CD4-positive, alpha-beta T cell treated with Interleukin-15 for 4 hours (primary cell): ENCODE measurements around the gene LRCH4.

Source experiments
- DNase-seq: peaks from one replicate; pipeline ENCODE4 v3.0.0-alpha.2; 2020; ENCODE audit warnings: low spot score

The LRCH4 gene

DNA sequence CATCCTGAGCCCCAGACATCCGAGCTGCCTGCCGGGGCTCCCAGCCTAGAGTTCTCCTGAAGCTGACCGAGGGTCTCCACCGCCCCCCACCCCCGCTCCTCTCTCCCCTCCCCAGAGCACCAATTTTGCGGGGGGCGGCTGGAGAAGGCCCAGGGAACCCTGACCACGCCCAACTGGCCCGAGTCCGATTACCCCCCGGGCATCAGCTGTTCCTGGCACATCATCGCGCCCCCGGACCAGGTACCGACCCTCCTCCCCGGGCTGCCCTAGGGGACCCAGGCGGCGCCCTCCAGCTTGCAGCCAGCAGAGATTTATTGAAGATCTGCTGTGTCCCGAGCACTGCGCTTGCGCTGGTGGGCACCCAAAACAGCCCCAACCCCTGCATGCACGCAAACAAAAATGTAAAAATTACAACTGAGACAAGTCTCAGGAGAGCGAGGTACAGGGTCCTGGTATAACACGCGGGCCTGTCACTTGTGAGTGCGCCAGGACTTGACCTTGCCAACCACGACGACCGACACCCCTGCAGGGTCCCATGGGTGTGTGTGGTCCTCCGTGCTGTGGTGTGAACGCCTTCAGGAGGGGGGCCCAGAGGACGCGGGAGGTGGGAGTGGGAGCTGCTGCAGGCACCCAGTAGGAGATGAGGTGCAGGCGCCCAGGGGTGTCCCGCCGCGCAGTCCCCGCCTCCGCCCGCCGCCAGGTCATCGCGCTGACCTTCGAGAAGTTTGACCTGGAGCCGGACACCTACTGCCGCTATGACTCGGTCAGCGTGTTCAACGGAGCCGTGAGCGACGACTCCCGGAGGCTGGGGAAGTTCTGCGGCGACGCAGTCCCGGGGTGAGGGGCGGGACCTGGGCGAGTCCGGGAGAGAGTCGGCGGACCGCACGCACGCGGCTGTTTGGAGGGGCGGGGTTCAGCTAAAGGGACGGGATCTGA lies 19.3 kb upstream of the LRCH4 start:
- DNase-seq: peak; percentile 12

DNA sequence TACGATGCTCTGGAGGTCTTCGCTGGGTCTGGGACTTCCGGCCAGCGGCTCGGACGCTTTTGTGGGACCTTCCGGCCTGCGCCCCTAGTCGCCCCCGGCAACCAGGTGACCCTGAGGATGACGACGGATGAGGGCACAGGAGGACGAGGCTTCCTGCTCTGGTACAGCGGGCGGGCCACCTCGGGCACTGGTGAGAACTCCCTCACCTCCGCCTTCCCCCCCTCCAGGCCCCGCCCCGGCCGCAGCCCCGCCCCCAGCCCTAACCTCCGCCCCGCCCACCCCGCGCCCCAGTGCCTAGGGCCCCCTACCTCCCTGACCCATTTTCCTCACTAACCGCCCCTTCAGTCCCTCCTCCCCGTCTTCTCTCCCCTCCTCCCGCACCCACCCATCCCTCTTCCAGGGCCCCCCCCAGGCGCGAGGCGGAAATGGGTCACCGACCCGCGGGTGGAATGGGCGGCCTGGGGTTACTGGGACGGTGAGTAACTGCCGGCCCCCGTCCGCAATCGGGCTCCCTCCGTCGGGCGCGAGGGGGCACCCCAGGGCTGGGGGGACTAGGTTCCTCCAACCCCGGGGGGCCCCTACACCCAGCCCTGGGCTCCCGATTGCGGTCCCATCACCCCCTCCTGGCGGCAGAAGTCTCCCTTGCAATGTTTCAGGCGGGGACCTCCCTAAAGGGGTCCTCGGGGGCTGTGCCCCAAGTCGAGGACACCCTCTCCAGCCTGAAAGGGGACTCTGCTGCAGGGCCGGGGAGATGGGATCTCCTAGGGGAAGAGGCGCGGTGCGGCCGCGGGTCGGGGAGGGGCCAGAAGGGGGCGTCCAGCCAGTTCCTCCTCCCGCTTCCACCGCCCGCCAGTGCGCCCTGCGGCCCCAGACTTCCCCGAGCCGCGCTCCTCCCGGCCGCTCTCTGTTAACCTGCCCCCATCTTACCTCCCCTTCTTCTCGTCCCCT lies 18.4 kb upstream of the LRCH4 start:
- DNase-seq: peak; percentile 80

DNA sequence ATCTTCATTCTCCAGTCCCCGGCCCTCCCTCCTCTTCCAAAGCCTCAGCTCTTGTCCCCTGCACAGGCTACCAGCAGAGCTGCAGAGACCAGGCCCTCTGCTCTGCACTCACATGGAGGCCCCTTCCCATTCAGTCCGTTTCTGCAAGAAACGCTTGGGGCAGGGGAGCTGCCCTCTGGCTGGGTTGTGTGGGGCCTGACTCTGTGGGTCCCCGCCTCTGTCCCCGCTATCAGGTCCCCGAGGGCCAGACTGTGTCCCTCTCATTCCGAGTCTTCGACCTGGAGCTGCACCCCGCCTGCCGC lies 17.7 kb upstream of the LRCH4 start:
- no peak for DNase-seq

DNA sequence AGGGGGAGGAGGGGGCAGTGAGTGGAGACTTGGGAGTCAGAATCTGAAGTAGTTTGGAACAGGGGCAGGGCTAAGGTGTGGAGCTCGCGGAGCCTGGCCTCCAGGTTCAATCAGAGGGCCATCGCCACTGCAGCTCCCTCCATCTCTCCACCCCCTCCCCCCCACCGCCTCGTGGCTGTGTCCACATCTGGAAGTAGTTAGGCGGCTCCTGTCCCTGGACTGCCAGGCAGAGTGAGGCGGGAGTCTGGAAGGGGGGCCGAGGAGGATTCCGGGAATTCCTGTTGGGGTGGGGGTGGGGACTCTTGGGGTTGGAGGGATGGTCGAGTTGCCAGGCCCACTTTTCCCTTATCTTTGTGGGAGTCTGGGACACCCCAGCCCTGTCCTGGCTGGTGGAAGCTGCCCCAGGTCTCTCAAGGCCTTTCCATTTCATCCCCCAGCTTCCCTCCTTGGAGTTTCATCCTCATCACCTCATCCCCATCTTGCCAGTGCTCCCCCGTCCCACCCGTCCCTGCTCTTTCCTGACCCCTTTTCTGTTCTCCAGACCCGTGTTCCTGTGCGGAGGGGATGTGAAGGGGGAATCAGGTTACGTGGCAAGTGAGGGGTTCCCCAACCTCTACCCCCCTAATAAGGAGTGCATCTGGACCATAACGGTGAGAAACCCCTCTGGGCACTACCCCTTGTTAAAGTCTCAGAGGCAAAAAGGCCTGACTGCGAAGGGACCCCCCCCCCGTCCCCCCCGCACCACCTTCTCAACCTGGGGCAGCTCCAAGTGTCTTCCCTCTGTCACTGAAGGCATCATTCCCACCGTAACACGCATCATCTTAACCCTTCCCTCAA lies 17.2 kb upstream of the LRCH4 start:
- no peak for DNase-seq

DNA sequence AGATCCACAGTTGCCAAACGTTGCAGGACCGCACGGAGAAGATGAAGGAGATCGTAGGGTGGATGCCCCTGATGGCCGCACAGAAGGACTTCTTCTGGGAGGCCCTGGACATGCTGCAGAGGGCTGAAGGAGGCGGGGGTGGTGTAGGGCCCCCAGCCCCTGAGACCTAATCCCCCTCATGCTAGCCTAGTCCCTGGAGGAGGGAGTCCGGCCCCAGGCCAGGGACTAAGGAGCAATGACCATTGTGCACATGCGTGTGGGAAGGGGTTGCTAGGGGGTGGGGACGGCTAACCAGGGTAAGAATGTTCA lies 14.8 kb upstream of the LRCH4 start:
- DNase-seq: no peak

DNA sequence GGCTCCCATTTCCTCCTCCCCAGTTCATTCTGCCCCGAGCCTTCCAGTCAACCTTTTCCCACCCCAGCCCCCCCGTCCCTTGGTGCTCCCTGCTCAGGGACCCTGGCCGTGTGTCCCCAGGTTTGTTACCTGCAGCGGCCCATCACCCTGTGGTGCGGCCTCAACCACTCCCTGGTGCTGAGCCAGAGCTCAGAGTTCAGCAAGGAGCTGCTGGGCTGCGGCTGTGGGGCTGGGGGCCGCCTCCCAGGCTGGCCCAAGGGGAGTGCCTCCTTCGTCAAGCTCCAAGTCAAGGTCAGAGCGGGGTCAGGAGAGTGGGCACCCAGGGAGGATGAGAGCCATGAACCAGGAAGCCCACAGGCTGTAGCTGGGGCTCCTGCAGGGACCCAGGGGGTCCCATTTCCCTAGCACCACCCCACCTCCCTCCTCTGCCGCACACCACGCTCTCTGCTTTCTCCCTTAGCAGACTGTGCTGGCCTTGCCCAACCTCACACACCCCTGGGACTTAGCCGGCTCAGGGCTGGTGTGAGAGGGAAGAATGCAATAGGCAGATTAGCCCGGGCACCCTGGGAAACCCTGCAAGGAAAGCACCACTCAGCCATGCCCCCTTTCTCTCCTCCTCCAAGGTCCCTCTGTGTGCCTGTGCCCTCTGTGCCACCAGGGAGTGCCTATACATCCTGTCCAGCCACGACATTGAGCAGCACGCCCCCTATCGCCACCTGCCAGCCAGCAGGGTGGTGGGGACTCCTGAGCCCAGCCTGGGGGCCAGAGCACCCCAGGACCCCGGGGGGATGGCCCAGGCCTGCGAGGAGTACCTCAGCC lies 14.2 kb upstream of the LRCH4 start:
- no peak for DNase-seq

DNA sequence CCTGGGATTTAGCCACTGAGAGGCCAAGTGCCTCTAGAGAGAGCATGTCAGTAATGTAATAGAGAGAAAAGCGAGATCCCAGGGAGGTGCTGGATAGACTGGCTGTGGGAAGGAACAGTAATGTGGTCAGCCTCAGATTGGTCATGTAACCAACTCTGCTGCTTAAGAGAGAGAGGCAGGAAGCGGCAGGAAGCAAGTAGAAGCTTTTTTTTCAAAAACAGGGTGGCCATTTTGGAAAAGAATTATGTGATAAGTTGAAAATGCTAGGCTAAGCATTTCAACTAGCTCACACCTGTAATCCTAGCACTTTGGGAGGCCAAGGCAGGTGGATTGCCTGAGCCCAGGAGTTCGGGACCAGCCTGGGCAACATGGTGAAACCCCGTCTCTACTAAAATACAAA lies 12.5 kb upstream of the LRCH4 start:
- no peak for DNase-seq

DNA sequence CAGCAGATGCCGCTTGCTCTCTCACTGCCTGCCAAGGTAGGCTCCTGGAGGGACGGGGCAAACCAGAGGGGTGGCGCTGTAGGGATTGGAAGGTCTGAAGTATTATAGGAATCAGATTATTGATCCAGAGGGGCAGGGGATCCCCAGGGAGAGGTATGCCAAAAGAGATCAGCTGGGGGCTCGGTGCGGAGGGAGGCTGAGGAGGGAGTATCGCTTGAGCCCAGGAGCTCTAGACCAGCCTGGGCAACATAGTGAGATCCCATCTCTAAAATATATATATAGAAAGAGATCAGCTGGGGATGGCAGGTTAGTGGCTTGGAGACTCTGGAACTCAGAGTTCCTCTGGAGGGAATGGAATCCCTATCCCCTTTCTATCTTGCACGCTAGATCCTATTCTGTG lies 9.3 kb upstream of the LRCH4 start:
- DNase-seq: no peak

DNA sequence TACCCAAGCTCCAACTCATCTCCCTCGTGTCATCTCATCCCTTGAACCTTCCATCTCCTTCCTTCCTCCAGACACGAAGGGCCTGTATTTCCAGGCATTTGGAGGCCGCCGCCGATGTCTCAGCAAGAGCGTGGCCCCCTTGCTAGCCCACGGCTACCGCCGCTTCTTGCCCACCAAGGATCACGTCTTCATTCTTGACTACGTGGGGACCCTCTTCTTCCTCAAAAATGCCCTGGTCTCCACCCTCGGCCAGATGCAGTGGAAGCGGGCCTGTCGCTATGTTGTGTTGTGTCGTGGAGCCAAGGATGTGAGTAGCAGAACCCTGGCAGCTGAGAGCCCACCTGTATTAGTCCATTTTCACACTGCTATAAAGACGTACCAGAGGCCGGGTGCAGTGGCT lies 5.7 kb upstream of the LRCH4 start:
- DNase-seq: no peak

DNA sequence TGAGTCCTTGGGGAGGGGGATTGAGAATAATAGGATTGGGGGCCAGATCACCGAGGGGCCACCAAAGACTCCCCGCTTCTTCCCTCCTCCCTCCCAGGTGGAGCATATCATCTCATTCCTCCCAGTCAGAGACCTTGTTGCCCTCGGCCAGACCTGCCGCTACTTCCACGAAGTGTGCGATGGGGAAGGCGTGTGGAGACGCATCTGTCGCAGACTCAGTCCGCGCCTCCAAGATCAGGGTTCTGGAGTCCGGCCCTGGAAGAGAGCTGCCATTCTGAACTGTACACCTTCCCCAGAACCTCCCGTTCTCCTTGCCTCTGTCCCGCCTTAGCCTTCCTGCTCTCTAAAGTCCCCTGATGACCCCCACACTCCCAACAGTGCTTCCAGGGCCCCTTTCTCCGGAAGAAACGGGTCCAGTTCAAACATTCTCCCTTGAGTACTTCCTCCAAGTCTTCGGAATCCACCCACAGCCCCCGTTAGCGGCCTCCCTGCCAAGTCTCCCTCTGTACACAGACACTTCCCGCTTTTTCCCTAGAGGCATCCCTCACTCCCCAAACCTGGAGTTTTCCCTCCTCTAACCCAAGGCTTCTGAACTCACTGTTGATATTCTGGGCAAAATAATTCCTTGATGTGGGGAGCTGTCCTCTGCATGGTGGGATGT lies 4.3 kb upstream of the LRCH4 start:
- DNase-seq: no peak

DNA sequence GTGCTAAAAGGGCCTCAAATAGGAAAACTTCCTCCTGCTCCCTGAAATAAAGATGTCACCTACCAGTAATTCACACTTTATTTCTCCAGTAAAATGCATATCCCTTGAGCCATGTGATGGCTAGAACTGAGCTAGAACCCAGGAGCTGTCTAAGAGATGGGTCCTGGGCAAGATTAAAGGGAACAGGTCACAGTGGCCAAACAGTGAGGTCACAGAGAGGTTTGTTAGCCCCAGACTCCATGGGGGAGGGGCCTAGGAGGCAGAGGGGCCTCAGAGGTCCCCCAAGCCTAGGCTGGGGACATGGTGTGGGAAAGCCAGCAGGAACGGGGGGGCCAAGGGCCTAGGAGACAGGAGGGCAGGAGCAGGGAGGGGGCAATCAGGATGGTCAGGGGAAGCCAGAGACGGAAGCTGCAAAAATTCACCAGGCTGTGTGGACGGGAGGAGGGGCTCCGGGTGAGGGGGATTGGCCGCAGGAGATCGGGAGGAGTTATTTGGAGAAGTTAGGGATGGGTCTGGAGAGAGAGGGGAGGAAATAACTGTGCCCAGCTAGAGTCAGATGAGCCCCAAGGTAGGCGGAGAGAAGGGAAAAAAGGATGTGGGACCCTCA lies 3.5 kb upstream of the LRCH4 start:
- no peak for DNase-seq

DNA sequence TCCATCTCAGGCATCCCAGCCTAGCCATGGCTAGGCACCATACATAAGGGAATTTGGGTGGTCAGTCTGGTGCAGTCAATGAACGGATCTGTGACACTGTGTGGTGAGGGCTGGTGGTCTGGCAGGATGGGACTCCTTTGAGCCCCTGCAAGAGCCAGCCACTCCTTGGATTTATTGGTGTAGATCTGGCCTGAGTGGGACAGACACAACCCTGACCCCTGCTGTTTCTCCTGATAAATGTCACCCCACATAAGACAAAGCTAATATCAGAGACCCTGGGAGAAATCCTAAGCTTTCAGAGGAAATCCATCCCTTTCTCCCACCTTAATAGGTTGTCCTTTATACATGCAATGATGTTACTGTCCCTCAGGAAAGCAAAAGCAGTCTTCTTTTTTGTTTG lies 2.5 kb upstream of the LRCH4 start:
- DNase-seq: peak; percentile 33

DNA sequence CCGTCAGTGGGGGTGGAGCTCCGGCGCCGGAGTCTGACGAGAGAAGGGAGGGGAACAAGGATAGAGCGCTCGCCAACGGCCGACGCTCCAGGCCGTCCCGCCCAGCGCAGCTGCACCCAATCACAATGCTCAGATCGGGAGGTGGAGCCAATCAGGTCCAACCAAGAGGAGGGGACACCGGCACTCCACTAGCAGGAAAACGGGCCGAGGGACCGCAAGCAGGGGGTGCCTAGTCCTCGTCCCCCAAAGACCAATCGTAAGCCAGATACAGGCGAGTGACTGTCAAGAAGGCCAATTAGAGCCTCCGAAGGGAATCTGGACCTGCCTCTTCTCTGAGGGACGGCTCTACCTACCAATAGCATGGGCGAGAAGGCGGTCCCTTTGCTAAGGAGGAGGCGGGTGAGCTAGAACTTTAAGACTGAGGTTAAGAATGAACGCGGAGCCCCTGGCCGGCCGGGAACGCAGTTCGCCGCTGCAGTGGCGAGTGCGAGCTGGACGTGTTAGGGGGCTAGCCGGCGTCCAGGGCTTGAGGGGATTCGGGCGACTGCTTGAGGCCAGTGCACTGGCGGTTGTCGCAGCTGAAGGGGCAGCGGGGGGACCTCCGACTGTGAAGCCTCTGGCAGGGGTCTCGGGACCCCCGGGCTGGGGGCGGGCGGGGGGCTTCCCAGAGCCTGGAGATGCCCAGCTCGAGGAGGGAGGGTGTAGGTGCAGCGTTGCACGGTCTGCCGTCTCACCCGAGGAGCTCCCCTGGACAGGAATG lies 517 bp upstream of the LRCH4 start, which contains the start of gene FBXO24:
Gene FBXO24 (plus strand): TSS at position 63 of the 760 bp plus-strand sequence. CDS start 298 bp downstream, at position 361.
- DNase-seq: peak; percentile 100

DNA sequence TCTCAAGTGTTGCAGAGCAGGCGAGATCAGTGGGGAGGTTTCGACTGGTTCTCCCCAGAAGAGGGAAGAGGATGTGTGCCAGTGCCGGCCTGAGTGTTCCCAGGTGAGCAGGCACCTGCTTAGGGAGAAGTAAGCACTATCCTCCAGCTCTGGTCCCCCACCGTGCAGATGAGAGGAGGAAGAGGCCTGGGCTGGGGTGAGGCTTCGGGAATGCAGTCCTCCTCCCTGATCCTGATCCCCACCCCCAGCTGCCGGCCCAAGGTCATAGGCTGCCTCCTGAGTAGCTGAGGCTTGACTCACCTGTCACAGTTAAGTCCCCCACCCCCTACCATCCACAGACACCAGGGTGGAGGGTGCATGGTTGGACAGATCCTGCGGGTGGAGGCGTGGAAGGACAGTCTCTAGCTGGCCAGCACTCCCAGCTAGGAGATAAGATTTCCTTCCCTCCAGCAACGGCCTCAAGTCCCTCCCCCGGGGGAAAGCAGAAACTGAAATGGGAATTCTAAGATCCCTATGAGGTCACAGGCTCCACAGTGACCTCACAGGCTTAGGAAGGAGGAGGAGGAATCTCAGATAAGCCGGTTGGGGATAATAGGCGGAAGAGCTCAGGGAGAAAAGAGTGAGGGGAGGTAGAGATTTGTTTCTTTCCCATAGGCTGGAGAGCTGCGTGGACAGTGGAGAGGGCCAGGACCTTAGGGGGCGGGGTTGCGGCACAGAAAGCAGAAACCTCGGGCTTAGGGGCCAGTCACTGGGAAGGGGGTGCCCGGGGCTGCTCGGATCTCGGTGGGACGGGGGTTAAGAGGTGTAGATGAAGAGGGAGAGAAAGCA lies 1.0 kb downstream of the LRCH4 start:
- no peak for DNase-seq

DNA sequence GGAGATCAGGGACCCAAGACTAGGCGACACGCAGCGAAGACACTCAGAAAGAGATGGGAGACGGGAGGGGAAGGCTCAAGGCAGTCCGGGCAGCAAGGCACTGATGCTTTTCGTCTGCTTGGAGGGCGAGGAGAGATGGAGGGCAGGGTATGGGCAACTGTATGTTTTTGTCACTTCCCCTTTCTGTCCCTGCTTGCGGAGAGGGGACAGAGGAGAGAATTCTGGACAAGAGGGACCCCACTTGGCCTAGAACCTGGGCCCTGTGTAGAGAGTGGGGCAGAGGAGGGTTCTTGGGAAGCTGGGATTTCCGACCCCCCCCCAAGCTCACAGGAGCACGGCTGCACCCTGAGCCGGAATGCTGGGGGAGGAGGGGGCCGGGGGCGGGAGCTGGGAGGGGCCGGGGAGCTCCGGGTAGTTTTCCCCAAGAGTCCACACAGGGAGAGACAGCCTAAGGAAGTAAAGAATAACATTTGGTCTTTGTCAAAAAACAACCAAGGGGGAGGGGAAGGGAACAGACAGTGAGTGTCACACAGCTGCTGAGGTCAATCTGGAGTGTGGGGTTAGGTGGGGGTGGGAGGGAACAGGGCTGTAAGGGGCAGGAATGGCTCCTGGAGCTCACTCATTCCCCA lies 1.8 kb downstream of the LRCH4 start:
- DNase-seq: no peak

DNA sequence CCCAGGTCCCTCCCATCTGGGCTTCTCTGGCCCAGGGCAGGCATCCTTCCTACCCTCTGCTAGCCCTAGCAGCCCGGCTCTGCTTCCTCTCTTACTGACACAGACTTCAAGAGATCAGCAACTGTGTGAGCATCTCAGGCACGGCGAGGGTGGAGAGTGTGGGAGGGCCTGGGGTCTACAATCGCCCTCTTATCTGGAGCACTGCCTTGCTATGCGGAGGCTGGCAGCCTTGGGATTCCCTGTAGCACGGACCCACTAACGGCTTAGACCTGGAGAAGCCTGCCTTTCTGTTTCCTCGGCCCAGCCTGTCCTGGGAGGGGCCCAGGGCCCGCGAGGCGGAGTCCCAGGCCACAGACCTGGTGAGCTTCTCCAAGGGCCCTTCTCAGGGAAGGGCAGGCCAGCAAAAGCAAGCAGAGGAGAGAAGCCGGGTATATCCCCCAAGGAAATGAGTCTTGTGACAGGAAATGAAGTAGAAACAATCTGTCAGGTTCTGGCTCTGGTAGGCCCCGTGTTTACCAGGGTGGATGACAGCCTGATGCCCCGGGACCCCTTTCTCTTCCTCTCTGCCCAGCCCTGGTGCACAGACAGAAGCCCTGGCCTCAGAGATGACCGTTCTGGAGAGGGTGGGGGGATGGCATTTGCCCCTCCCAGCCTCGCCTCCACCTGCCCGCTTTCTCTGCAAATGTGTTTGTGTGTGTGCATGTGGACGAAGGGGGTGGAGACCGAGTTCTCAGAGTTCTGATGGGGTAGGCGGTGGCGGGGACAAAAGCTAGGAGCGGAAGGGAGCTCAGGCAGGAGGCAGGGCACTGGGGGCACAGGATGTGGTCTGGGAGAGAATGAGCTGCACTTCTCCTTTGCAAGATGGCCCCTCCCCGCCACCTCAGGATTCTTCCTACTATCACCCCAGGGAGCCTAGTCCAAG lies 2.5 kb downstream of the LRCH4 start:
- peak; percentile 62 for DNase-seq

DNA sequence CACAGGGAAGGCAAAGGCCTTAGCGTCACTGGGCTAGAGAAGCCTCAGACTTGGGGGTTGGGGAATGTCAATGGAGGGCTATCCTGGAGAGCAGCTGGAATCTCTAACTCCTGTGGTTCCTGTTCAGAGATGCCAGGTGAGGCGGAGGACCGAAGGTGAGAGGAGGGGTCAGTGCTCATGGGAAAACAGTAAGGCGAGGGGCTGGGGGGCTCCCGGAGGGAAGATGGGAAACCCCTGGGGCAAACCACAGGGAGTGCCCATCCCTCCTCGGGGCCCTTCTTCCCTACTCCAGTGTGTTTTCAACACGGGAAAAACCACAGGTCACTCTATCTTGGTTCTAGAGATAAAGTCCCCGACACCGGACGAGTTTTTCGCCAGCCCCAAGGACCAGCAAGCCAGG lies 3.3 kb downstream of the LRCH4 start:
- DNase-seq: no peak
